ENCODE data around the gene ZNF497. TPM values are rescaled to one million over a fixed set of nuclear protein-coding genes. Genes with fewer than 3 reads are reported as not detected.
A peak's percentile ranks its signal among the peaks of the same experiment; 100 is the strongest.

The ZNF497 gene
- total and polyA plus RNA-seq, 12 donors: 0.20 to 8.1 (median 1.6) TPM

DNA sequence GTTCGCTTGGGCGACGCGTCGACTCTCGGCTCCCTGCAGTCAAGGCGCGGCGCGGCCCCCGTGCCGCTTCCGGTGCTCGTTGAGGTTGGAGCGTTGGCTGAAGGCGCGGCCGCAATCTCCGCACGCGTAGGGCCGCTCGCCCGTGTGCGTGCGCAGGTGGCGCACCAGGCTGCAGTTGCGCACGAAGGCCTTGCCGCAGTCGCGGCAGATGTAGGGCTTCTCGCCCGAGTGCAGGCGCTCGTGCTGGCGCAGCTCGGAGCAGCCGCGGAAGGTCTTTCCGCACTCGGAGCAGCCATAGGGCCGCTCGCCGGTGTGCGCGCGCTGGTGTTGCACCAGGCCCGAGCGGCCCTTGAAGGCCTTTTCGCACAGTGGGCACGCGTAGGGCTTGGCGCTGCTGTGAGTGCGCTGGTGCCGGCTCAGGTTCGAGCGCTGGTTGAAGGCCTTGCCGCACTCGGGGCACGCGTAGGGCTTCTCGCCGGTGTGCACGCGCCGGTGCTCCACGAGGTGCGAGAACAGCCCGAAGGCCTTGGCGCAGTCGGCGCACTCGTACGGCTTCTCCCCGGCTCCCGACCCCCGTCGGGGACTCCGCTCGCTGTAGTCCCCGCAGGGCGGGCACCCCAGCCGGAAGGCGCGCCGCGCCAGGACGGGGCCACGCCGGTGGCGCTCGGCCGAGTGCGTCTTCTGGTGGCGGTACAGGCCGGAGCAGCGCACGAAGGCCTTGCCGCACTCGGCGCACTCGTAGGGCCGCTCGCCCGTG lies 5.3 kb upstream of the ZNF497 start:
- TF ChIP-seq, protein P1, sequence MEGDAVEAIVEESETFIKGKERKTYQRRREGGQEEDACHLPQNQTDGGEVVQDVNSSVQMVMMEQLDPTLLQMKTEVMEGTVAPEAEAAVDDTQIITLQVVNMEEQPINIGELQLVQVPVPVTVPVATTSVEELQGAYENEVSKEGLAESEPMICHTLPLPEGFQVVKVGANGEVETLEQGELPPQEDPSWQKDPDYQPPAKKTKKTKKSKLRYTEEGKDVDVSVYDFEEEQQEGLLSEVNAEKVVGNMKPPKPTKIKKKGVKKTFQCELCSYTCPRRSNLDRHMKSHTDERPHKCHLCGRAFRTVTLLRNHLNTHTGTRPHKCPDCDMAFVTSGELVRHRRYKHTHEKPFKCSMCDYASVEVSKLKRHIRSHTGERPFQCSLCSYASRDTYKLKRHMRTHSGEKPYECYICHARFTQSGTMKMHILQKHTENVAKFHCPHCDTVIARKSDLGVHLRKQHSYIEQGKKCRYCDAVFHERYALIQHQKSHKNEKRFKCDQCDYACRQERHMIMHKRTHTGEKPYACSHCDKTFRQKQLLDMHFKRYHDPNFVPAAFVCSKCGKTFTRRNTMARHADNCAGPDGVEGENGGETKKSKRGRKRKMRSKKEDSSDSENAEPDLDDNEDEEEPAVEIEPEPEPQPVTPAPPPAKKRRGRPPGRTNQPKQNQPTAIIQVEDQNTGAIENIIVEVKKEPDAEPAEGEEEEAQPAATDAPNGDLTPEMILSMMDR (IDR thresholded peaks at IDR 0.05): no peak
- TF ChIP-seq POLR2A (IDR thresholded peaks at IDR 0.05): no peak
- Histone ChIP-seq H3K36me3 (replicated peaks in 1 of 2) (no peaks in the 10 kb centered on the region), H3K9me3 (replicated peaks in 1 of 3) (no peaks in the 10 kb centered on the region), H3K27me3 (no peaks in the 10 kb centered on the region), H3K4me1 (replicated peaks in 1 of 2) (no peaks in the 10 kb centered on the region), H3K27ac (no peak overlapping the region), H3K4me3 (no peak overlapping the region)
- intact Hi-C loops (cut with DNase I): no loop called here
- WGBS, 4 donors: 56 to 86% (median 68%) methylated on average over 37 to 106 of the region's 106 CpGs
- DNase-seq: no peak

DNA sequence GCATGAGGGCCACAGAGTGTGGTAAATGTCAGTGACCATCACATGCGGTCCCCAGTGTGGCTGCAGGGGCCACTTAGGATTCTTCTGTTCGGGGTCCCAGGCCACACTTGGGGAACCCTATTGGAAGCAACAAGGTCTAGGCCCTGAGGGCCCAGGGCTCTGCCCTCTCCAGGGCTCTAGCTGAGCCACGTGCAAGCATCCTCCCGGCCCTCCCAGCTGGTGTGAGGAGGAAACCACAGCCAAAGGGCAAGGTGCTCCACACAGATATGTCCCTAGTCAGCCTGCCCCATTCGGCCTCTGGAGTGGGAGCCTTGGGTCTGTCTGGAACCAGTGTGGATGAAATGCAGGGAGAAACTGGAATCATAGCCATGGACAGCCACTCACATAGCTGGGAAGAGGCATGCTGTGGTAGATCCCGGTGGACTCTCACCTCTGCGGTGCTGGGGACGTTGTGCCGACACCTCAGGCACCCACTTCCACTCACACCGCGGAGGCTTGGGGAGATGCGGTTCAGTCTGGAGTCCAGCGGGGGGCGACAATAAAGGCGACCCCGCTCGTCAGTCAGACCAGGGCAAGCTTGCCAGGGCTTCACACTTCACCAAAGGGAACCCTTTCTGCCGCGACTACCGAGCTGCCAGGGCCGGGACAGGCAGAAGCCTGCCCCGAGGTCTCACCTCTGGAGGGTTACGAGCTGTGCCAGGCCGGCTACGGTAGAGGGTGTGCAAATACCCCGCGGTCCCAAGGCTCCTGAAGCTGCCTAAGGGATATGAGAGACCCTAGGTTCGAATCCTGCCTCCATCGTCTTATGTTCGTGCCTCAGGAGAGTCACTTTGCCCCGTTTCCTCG lies 4.3 kb upstream of the ZNF497 start:
- no peaks in the 10 kb centered on the region for H3K27me3 ChIP-seq
- H3K9me3 ChIP-seq (replicated peaks in 1 of 3): no peaks in the 10 kb centered on the region
- H3K36me3 ChIP-seq (replicated peaks in 1 of 2): no peaks in the 10 kb centered on the region
- intact Hi-C loops (cut with DNase I): no loop called here
- H3K4me3 ChIP-seq: no peak overlapping the region
- no peak for DNase-seq
- no peak overlapping the region for H3K27ac ChIP-seq
- WGBS, 4 donors: 90 to 94% (median 91%) methylated on average over 20 to 32 of the region's 32 CpGs
- TF ChIP-seq, protein P1 (IDR thresholded peaks at IDR 0.05): no peak
- no peak for TF ChIP-seq POLR2A (IDR thresholded peaks at IDR 0.05)
- H3K4me1 ChIP-seq (replicated peaks in 1 of 2): peaks cover 1 to 2% of the 10 kb centered on the region in 2 donors

DNA sequence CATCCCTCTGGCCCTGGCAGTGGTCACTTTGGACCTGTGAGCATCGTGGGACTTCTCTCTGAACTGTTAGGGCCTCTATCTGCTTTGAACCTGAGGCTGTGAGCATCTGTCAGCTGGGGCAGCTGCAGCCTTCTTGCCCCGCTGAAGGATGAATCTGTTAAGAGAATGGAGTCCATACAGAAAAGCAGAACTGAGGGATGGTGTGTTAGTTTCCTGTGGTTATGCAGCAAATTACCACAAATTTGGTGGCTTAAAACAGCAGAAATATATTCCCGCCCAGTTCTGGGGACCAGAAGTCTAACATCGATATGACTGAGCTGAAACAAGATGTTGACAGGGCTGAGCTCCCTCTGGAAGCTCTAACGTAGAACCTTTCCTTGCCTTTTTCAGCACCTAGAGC lies 1.6 kb upstream of the ZNF497 start:
- no peaks in the 10 kb centered on the region for H3K27me3 ChIP-seq
- H3K36me3 ChIP-seq (replicated peaks in 1 of 2): no peaks in the 10 kb centered on the region
- peaks cover 4 to 7% of the 10 kb centered on the region in 2 donors for H3K4me1 ChIP-seq (replicated peaks in 1 of 2)
- no peak for TF ChIP-seq POLR2A (IDR thresholded peaks at IDR 0.05)
- TF ChIP-seq, protein P1 (IDR thresholded peaks at IDR 0.05): no peak
- DNase-seq: no peak
- H3K9me3 ChIP-seq (replicated peaks in 1 of 3): no peaks in the 10 kb centered on the region
- intact Hi-C loops (cut with DNase I): no loop called here
- H3K4me3 ChIP-seq: no peak overlapping the region
- WGBS, 4 donors: 67 to 84% (median 76%) methylated on average over 5 of the region's 5 CpGs
- H3K27ac ChIP-seq: no peak overlapping the region

DNA sequence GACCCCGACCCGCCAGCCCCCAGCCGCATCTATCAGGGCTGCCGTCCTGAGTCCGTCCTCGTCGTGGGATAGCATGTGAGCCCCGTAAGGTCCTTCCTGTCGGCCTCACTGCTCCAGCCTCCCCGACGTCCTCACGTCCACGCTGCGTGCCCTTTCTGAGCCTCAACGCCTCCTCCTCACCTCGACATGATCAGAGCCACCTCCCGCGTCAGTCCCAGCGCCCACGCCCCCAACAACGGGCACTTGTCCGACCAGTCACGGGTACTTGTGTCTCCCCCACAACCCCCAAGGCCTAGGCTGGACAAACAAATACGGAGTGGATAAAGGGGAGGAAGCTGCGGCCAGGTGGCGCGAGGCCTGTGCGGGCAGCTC lies 665 bp downstream of the ZNF497 start:
- Histone ChIP-seq H3K4me1 (replicated peaks in 1 of 2) (peaks cover 4 to 10% of the 10 kb centered on the region in 2 donors), H3K27me3 (peaks cover 5% of the 10 kb centered on the region), H3K27ac (peak overlapping the region; percentile 64 to 92 (median 78)), H3K4me3 (peak overlapping the region; percentile 39 to 68 (median 45)), H3K9me3 (replicated peaks in 1 of 3) (no peaks in the 10 kb centered on the region), H3K36me3 (replicated peaks in 1 of 2) (no peaks in the 10 kb centered on the region)
- no peak for TF ChIP-seq POLR2A (IDR thresholded peaks at IDR 0.05)
- TF ChIP-seq, protein P1 (IDR thresholded peaks at IDR 0.05): peak in 1 of 6 experiments; percentile 1
- intact Hi-C loops (cut with DNase I): no loop called here
- 2 to 6% (median 4%) methylated on average over 19 to 28 of the region's 28 CpGs for WGBS, 4 donors
- peak; percentile 43 to 80 (median 57) for DNase-seq

Data from adrenal gland (tissue), 12 donors.